ENCODE results near the gene RNU1-3. TPM values are rescaled to one million over a fixed set of nuclear protein-coding genes. Genes with fewer than 3 reads are reported as not detected.
A peak's percentile ranks its signal among the peaks of the same experiment; 100 is the strongest.
"Not testable (repeated sequence)": the region's sequence is repeated elsewhere in the genome, so short reads cannot be mapped to it uniquely, and the experiment has no call there.

The RNU1-3 gene
- total RNA-seq, 1 donor from 2014 or later: under 0.01 TPM

DNA sequence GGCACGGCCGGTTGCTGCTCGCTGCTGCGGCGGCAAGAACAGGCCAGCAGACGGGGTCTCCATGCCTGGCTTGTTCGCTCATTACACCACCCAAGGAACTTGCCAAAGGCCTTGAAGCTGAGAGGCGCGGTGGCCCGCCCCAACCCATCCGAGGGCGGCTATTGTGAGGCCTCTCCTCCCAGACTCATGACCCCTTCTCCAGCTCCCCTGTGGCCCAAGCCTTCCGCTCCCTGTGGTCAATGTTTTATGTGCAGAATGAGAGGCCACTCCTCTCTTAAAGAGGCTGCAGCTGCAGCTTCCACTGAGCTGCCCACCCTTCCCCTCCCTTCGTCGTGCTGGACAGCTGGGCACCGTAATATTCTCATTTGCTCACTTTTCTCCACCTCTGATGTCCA is 27.6 kb upstream of the RNU1-3 start:
- not testable (repeated sequence) for DNase-seq (ENCODE audit: low read depth)

DNA sequence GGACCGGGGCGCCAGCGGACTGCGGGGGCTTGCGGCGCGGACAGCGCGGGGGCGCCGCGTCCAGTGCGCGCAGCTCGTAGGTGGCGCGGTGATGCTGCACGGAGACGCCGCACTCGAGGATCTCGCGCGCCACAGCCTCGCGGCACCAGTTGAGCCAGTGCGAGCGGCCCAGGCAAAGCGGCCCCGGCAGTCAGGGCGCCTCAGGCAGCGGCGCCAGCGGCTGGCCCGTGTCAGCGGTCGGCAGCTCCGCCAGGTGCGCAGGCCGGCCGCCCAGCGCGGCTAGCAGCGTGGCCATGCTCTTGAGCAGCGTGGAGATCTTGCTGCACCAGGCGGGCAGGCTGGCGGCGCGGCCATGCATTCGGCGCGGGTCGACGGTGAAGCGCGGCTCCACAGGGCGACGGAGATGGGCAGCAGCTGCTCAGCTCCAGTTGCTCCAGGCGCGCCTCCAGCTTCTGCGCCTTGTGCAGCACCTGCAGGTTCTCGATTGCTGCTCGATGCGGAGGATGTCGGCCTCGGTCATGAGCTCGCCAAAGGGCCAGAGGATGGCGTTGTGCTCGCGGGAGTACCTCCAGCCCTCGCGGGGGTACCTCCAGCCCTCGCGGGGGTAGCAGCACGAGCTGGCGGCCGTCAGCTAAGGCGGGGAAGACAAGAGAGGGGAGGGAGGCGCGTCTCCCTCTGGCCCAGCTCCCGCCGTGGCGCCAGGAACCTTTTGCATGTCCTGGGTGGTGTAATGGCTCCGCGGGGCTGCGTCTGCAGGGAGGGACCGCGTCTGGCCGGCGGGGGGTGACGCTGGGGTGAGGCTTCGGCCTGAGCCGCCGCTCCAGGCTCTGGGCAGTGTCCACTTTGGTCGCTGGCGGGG is 26.9 kb upstream of the RNU1-3 start:
- not testable (repeated sequence) for DNase-seq (ENCODE audit: low read depth)

DNA sequence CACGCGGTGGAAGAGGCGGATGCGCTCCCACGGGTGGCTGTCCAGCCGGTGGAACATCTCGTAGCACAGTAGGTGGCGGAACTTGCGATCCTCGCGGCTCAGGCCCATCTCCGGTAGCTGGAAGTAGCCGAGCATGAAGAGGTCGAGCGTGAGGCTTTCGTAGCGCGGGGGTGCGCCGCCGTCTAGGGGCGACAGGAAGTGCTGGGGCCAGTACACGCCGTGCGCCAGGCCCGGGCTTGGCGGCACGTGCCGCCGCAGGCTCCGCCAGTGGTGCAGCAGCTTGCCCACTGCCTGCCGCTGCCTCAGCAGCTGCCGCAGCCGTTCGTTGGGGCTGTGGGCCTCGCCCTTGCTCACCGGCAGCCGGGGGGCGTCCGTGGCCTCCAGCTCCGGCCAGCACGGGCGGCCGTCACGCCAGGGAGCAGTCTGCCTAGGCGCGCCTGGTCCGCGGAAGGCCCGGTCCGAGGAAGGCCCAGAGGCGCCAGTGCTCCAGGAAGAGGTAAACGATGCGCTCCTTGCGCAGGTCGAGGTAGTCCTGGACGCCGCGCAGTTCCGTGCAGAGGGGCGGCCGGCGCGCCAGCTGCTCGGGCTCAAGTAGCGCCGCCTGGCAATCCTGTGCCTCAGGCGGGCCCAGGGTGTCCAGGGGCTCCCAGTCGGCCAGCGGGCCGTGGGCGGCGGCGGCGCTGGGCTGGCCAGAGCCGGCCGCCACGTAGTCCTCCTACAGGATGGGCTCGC is 26.1 kb upstream of the RNU1-3 start:
- not testable (repeated sequence) for DNase-seq (ENCODE audit: low read depth)

DNA sequence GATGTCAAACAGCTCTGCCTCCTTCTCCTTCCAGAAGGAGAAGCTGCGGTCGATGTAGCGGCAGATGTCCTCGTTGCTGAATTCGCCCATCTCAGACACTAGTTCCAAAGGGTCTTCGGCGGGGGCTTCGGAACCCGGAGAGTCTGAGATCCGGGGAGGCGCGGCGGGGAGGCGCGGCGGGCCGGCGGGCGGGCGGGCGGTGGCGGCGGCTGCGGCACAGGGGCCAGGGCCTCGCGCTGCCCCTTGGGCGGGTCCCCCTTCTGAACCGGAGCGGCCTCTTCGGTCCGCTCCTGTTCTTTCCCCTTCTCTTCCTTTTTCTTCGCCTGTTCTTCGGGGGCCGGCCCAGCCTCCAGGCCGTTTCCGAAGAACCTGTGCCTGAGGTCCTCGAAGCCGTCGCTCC is 25.5 kb upstream of the RNU1-3 start:
- not testable (repeated sequence) for DNase-seq (ENCODE audit: low read depth)

DNA sequence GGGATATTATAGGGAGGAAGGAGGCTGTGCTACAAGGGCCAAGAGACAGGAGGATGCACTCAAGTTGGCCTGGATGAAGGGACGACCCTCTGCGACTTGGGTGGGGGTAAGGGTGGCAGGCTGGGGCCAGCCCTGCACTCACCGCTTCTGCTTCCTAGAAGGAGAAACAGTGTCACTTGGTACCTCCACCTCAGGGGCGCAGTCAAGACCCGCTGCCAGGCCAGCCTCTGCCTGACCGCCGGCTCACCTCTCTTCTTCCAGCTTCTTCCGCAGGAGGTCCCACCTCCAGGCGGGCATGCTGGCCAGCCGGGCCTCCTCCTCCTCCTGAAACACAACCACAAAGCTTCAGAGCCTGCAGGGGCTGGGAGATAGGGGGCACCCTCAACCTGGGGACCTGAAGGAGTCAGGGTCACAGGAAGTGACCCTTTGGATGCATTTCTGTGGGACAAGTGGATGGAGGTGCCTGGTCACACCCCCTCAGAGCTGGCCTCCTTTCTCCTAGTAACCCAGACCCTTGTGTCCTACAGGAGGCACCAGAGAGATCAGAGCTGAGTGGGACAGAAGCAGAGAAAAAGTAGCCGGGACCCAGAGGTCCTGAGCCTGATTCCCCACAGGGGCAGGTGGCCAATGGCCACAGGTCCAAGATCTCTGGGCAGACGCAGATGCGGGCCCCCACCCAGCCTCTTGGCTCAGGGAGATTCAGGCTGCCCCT is 24.4 kb upstream of the RNU1-3 start:
- DNase-seq (ENCODE audit: low read depth): not testable (repeated sequence)

DNA sequence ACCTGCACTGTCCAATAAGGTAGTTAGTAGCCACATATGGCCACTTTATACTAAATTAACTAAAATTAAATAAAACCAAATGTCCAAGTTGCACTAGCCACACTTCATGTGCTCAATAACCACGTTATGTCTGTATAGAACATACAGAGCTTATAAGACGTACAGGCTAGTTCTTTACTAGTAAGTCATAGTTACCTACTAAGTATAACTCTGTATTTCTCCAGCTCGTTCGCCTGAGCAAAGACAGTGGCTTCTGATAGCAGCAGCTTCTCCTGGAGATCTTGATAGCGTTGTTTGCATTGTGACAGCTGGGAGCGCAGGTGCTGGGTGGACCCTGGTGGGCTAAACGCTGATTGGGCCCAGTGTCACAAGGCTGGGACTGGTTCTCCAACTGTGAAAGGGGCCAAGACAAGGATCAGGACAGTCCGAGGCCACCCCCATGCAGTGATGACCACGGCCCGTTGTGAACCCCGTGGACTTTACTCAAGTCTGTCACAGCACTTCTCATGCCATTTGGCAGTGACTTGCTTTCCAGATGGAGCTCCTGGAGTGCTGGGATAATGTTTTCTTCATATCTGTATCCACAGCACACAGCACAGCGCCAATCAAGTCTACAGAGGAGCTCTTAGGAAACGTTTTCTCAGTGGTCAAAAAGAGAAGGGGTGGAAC is 20.5 kb upstream of the RNU1-3 start:
- not testable (repeated sequence) for DNase-seq (ENCODE audit: low read depth)

DNA sequence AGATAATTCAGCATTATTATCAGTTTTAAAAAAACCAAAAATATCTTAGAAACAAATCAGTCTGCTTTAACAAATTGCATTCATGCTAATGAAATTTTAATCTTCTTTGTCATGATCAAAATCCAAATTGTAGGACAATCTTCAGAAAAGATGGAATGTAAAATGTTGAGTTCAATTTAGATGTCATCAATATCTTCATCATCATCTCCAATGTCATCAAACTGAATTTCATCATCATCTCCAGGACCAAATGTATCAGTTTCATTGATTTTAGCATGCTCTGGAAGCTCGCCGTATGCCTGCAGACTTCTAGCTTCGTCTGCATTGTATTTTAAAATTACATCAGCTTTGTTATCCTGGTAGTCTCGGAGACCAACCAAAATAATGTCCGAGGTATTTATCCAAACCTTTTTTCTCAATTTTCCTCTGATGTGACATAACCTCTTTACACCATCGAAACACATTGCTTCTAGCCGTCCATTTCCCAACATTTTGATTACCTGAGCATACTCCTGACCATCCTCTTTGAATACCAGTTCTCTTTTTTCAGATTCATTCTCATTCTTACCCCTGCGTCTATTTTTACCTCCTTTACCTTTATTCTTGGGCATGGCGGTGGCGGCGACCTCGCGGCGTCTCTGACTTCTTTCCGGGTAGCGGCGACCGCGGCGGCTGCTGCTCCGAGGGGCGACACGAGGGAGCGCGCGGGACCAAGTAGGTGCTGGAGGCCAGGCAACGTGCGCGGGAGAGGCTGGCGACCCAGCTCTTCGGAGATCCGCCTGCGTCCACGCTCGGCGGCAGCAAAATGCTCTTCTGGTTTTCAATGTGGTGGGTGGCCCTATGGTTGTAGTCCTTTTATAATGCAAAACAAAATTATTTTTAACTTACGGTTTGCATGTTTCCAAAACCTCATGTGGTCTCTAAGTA is 19.0 kb upstream of the RNU1-3 start:
- DNase-seq (ENCODE audit: low read depth): not testable (repeated sequence)

DNA sequence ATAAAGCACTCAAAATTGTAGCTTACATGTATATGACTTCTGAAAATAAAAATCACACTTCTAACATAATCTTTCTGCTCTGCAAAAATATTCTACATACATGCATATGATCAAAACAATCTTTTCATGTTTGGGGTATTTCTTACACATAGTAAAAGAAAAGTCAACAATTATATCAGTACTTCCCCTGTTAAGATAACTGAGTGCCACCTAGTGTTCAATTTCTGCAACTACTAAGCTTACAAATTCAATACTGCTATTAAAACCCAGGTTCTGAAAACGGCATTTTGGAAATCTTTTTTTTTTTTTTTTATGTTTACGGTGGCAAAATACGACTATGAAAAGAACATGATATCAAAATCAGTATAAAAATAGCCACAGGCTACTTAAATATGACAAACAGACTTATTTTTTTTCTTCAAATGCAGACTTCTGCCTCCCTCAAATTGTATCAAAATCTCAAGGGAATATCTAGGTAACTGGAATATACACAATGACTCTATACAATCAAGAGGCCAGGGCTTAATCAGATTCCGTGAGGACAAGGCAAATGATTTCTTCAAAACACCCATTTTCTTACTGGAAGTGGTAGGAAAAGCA is 18.1 kb upstream of the RNU1-3 start:
- not testable (repeated sequence) for DNase-seq (ENCODE audit: low read depth)

DNA sequence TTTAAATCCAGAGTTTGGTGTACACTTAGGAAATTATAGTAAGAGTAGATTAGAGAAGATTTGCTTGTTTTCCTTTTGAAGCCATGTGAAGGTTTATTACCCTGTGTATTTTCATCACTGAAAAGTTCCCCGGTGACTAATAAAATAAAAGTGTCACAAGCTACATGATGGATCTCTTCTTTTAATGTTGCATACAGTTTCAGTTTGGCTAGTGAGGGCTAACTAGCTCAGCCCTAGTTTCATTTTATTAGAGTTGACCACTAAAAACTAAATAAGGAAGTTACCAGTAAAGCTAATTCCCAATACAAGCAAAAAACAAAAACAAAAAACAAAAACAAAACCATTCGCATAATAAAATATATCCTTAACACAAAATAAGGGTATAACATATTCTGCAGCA is 17.4 kb upstream of the RNU1-3 start:
- DNase-seq (ENCODE audit: low read depth): not testable (repeated sequence)

DNA sequence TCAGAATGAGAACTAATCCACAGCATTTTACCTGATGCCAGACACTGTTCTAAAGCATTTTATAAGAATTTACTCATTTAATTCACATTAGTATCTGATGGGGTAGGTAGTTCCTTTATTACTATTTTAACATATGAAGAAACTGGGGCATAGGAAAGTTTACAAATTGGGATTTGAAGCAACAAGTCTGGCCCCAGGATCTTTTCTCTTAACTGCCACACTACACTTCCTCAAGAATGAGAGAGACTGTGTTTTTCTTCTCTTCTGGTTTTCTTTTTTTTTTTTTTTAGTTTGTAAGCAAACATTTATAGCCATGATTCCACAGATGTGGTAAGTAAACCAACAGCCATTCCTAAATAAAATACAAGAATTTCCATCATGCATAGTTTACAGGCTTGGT is 16.1 kb upstream of the RNU1-3 start:
- not testable (repeated sequence) for DNase-seq (ENCODE audit: low read depth)

DNA sequence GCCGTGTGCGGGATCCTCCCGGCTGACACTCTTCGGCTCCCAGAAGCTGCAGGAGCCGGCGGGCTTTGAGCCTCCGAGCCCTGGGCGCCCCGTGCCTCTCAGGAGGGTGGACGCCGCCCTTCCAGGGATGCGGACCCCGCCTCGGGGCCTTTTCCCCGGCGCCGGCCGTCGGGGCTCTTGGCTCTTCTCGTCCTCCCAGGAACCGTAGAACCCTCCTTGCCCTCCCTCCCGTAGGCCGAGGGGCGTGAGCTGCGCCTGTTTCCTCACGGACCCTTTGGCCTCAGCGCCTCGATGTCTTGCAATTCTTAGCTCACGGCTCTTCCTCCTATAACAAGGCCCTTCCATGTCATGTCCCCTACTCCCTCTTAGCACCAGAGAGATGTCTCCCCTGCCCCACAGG is 13.6 kb upstream of the RNU1-3 start:
- DNase-seq (ENCODE audit: low read depth): not testable (repeated sequence)

DNA sequence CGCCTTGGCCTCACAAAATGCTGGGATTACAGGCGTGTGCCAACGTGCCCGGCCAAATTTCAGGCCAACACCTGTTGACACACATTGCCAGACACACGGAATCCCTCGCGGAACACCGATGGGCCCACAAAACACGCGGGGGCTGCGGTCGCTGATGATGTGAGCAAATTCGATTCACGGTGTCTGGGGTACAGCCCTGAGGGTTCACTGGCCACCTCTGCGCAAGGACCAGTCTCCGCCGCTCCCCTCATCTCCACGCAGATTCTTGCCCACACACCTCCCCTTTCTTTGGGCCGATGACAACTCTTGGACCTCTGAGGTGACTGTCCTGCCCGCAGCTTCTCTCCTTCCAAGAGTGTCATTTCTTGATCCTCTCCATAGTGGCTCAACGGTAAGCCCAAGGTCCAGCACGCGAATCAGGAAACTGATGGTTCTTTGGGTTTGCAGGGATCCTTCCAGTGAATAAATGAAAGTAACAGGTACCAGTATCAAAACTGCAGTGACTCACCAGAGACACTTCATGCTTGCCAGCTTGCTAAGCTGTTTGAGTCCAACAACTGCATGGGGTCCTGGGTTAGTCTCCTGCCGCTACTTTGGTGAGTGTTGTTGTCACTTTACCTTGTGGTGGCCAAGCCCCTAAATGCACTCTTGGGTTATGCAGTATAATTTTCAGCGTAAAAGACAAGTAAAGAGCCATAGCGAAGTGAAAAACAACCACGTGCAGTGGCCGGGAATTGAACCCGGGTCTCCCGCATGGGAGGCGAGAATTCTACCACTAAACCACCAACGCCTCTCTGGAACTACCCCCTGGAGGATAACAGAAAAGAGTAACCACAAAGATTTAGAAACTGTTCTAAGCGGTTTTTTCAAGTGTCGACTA is 11.0 kb upstream of the RNU1-3 start:
- peak; percentile 62 for DNase-seq (ENCODE audit: low read depth)

DNA sequence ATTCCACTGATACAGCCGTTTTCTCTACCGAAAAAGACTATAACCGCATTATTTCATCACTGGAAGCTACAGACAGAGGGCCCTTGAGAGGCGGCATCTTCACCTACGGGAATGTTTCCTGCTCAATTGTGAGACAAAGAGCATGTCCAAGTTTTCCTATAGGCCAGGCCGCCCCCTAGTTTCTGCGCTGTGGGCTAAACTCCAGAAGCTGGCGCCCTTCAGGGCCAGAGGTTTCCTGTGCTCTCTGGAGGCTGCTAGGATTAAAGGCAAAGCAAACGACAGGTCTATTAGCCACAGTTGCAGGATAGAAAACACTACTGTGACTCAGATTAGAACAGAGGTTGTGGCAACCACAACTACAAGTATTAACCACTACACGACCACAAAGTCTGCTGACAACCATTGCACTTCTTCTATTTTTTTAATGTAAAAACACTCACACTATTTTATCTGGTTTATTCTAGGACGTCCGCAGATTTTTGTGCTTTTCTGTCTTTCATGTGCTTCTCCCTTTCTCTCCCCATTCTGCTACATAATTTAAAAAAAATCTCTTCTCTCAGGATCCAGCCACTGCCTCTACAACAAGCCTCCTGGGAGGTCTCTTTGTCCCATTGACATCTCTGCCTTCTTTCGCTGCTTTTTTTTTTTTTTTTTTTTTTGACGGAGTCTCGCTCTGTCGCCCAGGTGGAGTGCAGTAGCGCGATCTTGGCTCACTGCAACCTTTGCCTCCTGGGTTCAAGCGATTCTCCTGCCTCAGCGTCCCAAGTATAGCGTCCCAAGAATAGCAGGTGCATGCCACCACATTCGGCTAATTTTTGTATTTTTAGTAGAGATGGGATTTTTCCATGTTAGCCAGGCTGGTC is 10.1 kb upstream of the RNU1-3 start:
- peak; percentile 60 for DNase-seq (ENCODE audit: low read depth)

DNA sequence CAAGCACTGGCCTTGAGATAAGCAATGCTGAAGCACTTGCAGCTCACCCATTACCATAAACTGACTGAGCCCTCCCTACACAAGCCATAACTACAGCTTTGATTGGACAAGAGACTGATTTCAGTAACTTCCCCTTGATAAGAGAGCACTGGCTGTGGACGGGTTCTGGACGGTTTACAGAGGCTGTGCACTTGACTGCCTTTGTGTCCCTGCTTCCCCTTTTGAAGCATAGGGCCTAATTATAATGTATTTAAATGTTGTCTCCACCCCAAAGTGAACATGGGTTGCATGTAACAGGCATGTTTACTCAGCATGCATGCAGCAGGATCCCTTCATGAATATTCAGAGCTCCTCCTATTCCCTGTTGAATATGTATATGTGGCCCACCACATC is 8.4 kb upstream of the RNU1-3 start:
- DNase-seq (ENCODE audit: low read depth): not testable (repeated sequence)

DNA sequence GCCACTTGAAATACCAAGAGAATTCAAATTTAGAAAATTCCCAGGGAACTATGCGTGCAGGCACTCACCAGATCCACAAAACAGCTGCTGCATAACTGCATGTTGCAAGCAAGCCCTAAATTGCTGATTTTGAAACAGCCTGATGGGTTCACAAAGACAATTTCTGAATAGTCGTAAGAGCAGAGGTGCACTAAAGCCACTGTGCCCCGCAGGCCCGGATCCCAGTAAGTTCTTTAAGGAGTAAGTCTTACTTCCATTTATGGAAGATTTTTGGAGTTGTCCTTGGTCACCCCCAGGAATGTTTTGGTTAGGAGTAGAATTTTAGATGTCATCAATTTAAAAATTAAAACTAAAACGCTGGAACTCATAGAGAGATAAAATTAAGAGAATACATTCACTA is 7.2 kb upstream of the RNU1-3 start:
- DNase-seq (ENCODE audit: low read depth): not testable (repeated sequence)

DNA sequence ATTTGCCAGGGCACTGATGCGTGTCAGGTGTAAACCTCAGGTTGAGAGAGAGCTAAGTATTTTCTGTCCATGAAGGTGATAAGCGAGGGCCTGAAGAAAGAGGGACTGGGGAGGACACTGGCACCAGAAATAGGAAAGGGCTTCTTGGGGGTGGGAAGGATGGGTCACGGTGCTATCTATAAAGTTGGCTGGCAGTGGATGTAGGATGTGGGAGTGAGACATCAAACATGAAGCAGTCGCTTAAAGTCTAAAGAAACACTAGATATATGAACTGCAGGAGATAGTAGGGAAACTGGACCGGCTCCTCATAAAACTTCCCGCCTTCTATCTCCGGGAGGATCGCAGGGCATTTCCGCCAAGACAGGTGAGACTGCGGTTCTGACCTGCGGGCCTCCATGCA is 912 bp downstream of the RNU1-3 start:
- DNase-seq (ENCODE audit: low read depth): not testable (repeated sequence)

DNA sequence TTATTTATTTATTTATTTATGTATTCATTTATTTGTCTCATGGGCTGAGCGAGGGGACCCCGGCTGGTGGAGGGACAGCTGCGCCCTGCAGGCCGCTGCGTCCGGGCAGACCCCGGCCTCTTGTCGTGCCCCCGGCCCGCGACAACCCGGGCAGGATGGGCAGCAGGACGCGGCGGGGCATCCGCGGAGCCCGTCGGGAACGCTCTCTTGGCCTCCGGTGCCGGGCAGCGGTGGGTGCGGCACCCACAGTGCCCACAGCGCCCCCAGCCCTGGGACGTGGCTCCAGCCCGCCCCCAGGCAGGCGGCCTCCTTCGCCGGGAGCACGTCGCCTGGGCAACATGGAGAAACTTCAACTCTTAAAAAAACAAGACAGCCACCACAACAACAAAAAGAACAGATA is 8.5 kb downstream of the RNU1-3 start:
- DNase-seq (ENCODE audit: low read depth): not testable (repeated sequence)

DNA sequence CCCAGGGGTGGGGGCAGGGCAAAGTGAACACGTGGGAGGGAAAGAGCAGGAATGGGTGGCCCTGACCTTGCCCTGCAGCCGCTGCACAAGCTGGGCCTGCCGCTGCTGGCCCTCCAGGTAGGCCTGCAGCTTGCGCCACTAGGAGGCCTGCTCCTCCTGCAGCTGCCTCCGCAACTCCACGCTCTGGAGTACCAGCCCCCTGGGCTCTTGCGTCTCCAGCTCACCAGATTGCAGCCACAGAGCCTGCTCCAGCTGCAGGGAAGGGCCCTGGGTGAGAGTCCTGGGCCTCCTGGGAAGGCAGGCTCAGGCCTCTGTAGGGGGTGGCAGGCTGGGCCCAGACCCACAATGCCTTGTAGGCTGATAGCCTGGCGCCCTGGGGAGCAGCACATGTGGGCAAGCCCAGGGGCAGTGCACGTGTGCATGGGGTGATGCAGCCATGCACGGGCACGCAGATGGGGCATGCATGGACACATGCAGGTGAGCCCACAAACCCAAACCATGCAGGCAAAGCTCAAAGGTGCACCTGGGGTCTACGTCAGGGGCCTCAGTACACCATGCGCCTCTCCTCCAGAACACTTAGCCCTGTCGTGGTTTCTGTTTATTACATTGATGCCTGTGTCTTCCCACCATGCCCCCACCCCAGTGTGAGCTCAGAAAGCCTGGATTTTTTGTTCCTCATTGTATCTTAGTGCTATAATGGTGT is 9.6 kb downstream of the RNU1-3 start:
- not testable (repeated sequence) for DNase-seq (ENCODE audit: low read depth)
